MM.1S (cell line): ENCODE data around the gene C22orf15.
A peak's percentile ranks its signal among the peaks of the same experiment; 100 is the strongest.

Experiments used
- DNase-seq: peaks from one replicate; pipeline ENCODE4 v3.0.0-alpha.2; 2015
- H2AFZ ChIP-seq: fragments of 300-600 bp; sonication (generic); 2 replicates; pipeline ENCODE4 v1.6.0; 2016; ENCODE audit warnings: antibody characterized with exemption, low read length
- H3F3A ChIP-seq: fragments of 300-600 bp; sonication (generic); 2 replicates; pipeline ENCODE4 v1.6.1; 2016; ENCODE audit warnings: mild to moderate bottlenecking, antibody characterized with exemption, low read length, moderate library complexity, mixed read lengths; ENCODE audit not compliant: insufficient read depth
- H3K27ac ChIP-seq: fragments of 300-600 bp; sonication (generic); 2 replicates; pipeline ENCODE4 v1.5.1; 2016; ENCODE audit warnings: mild to moderate bottlenecking, low read length
- H3K27me3 ChIP-seq: fragments of 300-600 bp; sonication (generic); replicated peaks from 2 replicates; pipeline ENCODE4 v1.6.0; 2016; ENCODE audit warnings: low read length; ENCODE audit not compliant: insufficient read depth
- H3K36me3 ChIP-seq: fragments of 300-600 bp; sonication (generic); replicated peaks from 2 replicates; pipeline ENCODE4 v1.6.1; 2016; ENCODE audit warnings: mild to moderate bottlenecking, low read length, mixed read lengths; ENCODE audit not compliant: insufficient read depth
- H3K4me1 ChIP-seq: fragments of 300-600 bp; sonication (generic); 2 replicates; pipeline ENCODE4 v1.6.1; 2016; ENCODE audit warnings: low read length, mixed read lengths
- H3K4me2 ChIP-seq: fragments of 300-600 bp; sonication (generic); 2 replicates; pipeline ENCODE4 v1.6.0; 2016; ENCODE audit warnings: low read depth, low read length
- H3K4me3 ChIP-seq: fragments of 300-600 bp; sonication (generic); 2 replicates; pipeline ENCODE4 v1.5.1; 2016; ENCODE audit warnings: low read length, mixed read lengths
- H3K79me2 ChIP-seq: fragments of 300-600 bp; sonication (generic); 2 replicates; pipeline ENCODE4 v1.6.1; 2016; ENCODE audit warnings: mixed run types, low read length, mixed read lengths
- H3K9ac ChIP-seq: fragments of 300-600 bp; sonication (generic); 2 replicates; pipeline ENCODE4 v1.6.1; 2016; ENCODE audit warnings: low read length, mixed read lengths
- H3K9me2 ChIP-seq: fragments of 300-600 bp; sonication (generic); replicated peaks from 2 replicates; pipeline ENCODE4 v1.6.1; 2016; ENCODE audit warnings: mild to moderate bottlenecking, low read length, mixed read lengths; ENCODE audit not compliant: insufficient read depth
- H3K9me3 ChIP-seq: fragments of 300-600 bp; sonication (generic); replicated peaks from 2 replicates; pipeline ENCODE4 v1.6.1; 2016; ENCODE audit warnings: mild to moderate bottlenecking, low read length, mixed read lengths; ENCODE audit not compliant: insufficient read depth
- H4K20me1 ChIP-seq: fragments of 300-600 bp; sonication (generic); 2 replicates; pipeline ENCODE4 v1.6.1; 2016; ENCODE audit warnings: mild to moderate bottlenecking, low read length, moderate library complexity, mixed read lengths; ENCODE audit not compliant: insufficient read depth
- EZH2 ChIP-seq: fragments of 300-600 bp; sonication (generic); optimal IDR thresholded peaks from 2 replicates; pipeline ENCODE3; 2017; ENCODE audit warnings: low read depth, mild to moderate bottlenecking, antibody characterized with exemption, low read length, mixed read lengths
- EZH2phosphoT487 ChIP-seq: fragments of 300-600 bp; sonication (generic); IDR thresholded peaks from 2 replicates; pipeline ENCODE4 v1.6.1; 2018; ENCODE audit warnings: antibody characterized with exemption, low read length
- TF ChIP-seq, protein P1 (sequence below): fragments of 300-600 bp; sonication (generic); IDR thresholded peaks from 2 replicates; pipeline ENCODE4 v1.5.1; 2016; ENCODE audit warnings: antibody characterized with exemption, low read length, mixed read lengths

Gene C22orf15

DNA sequence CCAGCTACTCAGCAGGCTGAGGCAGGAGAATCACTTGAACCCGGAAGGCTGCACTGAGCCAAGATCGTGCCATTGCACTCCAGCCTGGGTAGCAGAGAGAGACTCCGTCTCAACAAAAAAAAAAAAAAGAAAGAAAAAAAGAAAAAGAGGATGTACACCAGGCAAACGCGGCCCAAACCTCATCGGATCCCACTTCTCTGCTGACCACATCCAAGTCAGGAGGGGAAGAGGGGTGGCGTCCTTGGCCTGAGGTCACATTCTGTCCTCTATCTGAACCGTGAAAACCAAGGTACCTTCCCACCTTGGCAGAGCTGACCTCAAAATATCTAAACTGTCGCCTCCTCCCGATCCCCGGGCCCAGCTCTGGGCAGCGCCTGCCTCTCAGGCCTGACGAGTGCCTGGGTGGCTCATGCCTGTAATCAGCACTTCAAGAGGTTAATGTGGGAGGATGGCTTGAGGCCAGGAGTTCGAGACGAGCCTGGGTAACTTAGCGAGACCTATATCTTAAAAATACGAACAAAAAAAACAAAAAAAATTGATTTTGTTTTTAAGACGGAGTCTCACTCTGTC lies 46.9 kb upstream of the C22orf15 start:
- H2AFZ ChIP-seq: no peak overlapping the region
- H3K4me2 ChIP-seq: peak overlapping the region; percentile 93; the same call in 1 of the 2 replicates
- H3K9me2 ChIP-seq: no peaks in the 10 kb centered on the region
- no peaks in the 10 kb centered on the region for H3K36me3 ChIP-seq
- peak overlapping the region; percentile 82; the same call in 1 of the 2 replicates for H3K4me3 ChIP-seq
- no peaks in the 10 kb centered on the region for H3K27me3 ChIP-seq
- H3K9me3 ChIP-seq: no peaks in the 10 kb centered on the region
- no peak for DNase-seq
- no peaks in the 10 kb centered on the region for H4K20me1 ChIP-seq
- no peak overlapping the region for H3K27ac ChIP-seq
- H3K9ac ChIP-seq: no peak overlapping the region
- TF ChIP-seq EZH2 (no peak), EZH2phosphoT487 (no peak)
- TF ChIP-seq, protein P1, sequence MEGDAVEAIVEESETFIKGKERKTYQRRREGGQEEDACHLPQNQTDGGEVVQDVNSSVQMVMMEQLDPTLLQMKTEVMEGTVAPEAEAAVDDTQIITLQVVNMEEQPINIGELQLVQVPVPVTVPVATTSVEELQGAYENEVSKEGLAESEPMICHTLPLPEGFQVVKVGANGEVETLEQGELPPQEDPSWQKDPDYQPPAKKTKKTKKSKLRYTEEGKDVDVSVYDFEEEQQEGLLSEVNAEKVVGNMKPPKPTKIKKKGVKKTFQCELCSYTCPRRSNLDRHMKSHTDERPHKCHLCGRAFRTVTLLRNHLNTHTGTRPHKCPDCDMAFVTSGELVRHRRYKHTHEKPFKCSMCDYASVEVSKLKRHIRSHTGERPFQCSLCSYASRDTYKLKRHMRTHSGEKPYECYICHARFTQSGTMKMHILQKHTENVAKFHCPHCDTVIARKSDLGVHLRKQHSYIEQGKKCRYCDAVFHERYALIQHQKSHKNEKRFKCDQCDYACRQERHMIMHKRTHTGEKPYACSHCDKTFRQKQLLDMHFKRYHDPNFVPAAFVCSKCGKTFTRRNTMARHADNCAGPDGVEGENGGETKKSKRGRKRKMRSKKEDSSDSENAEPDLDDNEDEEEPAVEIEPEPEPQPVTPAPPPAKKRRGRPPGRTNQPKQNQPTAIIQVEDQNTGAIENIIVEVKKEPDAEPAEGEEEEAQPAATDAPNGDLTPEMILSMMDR: no peak
- H3K79me2 ChIP-seq: peaks cover 25% of the 10 kb centered on the region
- H3K4me1 ChIP-seq: peaks cover 7% of the 10 kb centered on the region
- H3F3A ChIP-seq: no peaks in the 10 kb centered on the region

DNA sequence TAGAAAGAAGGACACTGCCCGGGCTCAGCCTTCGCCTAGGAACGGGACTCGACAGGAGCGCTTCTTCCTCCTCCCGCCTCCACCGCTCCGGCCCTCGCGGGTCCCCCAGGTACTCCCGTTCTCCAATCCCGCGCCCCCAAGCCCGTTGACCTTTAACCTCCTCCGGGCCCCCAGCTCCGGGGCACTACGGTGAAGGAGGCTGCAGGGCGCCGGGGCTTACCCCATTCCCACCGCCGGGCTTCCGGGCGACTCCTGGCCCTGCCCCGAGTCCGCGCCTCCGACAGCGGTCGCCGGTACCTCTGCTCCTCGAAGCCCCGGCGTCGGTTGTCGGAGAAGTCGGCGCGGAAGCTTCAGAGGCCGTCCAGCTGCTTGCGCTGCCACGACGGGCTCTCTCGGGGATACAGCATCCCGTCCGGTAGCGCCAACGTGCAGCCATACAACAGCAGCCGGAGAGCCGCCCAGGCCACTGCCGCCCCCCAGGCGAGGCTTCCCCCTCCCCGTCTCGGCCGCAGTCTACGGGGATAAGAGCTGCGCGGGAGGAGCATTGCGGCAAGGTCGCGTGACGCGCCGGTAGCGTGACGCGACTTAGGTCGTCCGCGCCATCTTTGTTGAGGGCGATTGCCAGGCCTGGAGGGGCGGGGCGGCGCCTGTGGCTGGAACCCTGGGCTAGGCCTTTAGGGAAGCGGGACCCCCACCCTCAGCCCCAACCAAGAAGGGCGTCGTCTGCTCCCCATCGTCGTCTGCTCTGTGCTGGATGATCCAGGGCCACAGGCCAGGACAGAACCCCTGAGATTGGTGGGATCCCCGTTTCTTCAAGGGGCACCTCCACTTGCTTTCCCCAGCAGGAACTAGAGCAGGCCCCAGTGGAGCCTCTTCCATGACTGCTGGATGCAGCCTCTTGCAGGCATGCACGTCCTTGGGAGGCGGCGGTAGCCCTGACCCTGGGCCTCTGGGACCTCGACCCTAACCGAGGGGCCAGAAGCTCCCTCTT lies 45.7 kb upstream of the C22orf15 start:
- TF ChIP-seq EZH2: no peak
- TF ChIP-seq, protein P1: no peak
- TF ChIP-seq EZH2phosphoT487: no peak
- no peaks in the 10 kb centered on the region for H3K27me3 ChIP-seq
- H3K4me1 ChIP-seq: peaks cover 7% of the 10 kb centered on the region
- H3K36me3 ChIP-seq: no peaks in the 10 kb centered on the region
- H3K9me2 ChIP-seq: no peaks in the 10 kb centered on the region
- peak overlapping the region; percentile 93; the same call in 1 of the 2 replicates for H3K4me2 ChIP-seq
- peak overlapping the region; percentile 84 for H3K9ac ChIP-seq
- H3K27ac ChIP-seq: peak overlapping the region; percentile 37; the same call in 1 of the 2 replicates
- peak overlapping the region; percentile 82 for H3K4me3 ChIP-seq
- H4K20me1 ChIP-seq: no peaks in the 10 kb centered on the region
- no peaks in the 10 kb centered on the region for H3F3A ChIP-seq
- peaks cover 21% of the 10 kb centered on the region for H3K79me2 ChIP-seq
- peak; percentile 87 for DNase-seq
- peak overlapping the region; percentile 98 for H2AFZ ChIP-seq
- H3K9me3 ChIP-seq: no peaks in the 10 kb centered on the region

DNA sequence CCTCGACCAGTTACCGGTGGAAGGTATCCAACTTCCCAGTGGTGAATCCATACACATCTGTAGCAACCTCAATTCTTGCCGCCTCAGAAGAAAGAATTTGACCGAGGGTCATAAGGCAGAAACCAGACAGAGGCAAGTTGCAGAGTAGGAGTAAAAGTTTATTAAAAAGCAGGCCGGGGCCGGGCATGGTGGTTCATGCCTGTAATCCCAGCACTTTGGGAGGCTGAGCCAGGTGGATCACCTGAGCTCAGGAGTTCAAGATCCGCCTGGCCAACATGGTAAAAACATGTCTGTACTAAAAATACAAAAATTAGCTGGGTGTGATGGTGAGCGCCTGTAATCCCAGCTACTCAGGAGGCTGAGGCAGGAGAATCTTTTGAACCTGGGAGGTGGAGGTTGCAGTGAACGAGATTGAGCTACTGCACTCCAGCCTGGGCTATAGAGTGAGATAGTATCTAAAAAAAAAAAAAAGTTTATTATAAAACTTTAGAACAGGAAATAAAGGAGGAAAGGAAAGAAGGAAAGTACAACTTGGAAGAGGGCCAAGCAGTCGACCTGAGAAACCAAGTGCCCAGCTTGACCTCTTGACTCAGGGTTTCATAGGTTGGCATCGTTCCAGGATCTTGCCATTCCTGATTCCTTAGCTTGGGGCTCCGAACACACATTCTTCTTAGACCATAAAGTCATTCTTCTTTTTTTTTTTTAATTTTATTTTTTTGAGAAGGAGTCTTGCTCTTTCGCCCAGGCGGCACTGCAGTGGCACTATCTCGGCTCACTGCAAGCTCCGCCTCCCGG lies 44.2 kb upstream of the C22orf15 start:
- Histone ChIP-seq H3K4me2 (no peak overlapping the region), H4K20me1 (no peaks in the 10 kb centered on the region), H2AFZ (no peak overlapping the region), H3K27me3 (no peaks in the 10 kb centered on the region), H3K27ac (no peak overlapping the region), H3K9me2 (no peaks in the 10 kb centered on the region), H3F3A (no peaks in the 10 kb centered on the region), H3K9ac (no peak overlapping the region), H3K4me3 (no peak overlapping the region), H3K9me3 (no peaks in the 10 kb centered on the region), H3K79me2 (peaks cover 21% of the 10 kb centered on the region), H3K36me3 (no peaks in the 10 kb centered on the region), H3K4me1 (peaks cover 7% of the 10 kb centered on the region)
- no peak for DNase-seq
- TF ChIP-seq, protein P1: no peak
- no peak for TF ChIP-seq EZH2phosphoT487
